Neural progenitor cell (in vitro differentiated cells): ENCODE results near the gene GNB3. TPM values are rescaled to one million over a fixed set of nuclear protein-coding genes. Genes with fewer than 3 reads are reported as not detected.
A peak's percentile ranks its signal among the peaks of the same experiment; 100 is the strongest.
"Not testable (repeated sequence)": the region's sequence is repeated elsewhere in the genome, so short reads cannot be mapped to it uniquely, and the experiment has no call there.

Experiments used
- DNase-seq: peaks from one replicate; pipeline ENCODE4 v3.0.0-alpha.2; 2016; ENCODE audit warnings: low spot score
- H2AFZ ChIP-seq: fragments of 200-600 bp; sonication (generic); replicated peaks from 2 replicates; pipeline ENCODE4 v1.6.1; 2016; ENCODE audit warnings: antibody characterized with exemption
- H3F3A ChIP-seq: fragments of 200-600 bp; sonication (generic); 2 replicates; pipeline ENCODE4 v1.6.1; 2016; ENCODE audit warnings: antibody characterized with exemption, low read depth
- H3K27ac ChIP-seq: fragments of 200-600 bp; sonication (generic); 2 replicates; pipeline ENCODE4 v1.5.1; 2016; ENCODE audit warnings: mild to moderate bottlenecking
- H3K27me3 ChIP-seq: fragments of 200-600 bp; sonication (generic); 2 replicates; pipeline ENCODE4 v1.6.1; 2016; ENCODE audit warnings: mild to moderate bottlenecking, moderate library complexity
- H3K36me3 ChIP-seq: fragments of 200-600 bp; sonication (generic); 2 replicates; pipeline ENCODE4 v1.5.1; 2016
- H3K4me1 ChIP-seq: fragments of 200-600 bp; sonication (generic); 2 replicates; pipeline ENCODE4 v1.6.1; 2016; ENCODE audit warnings: mixed run types
- H3K4me2 ChIP-seq: fragments of 200-600 bp; sonication (generic); 2 replicates; pipeline ENCODE4 v1.6.1; 2016
- H3K4me3 ChIP-seq: fragments of 200-600 bp; sonication (generic); 2 replicates; pipeline ENCODE4 v1.5.1; 2016
- H3K79me2 ChIP-seq: fragments of 200-600 bp; sonication (generic); 2 replicates; pipeline ENCODE4 v1.6.1; 2016; ENCODE audit warnings: low read depth
- H3K9ac ChIP-seq: fragments of 200-600 bp; sonication (generic); 2 replicates; pipeline ENCODE4 v1.6.1; 2016
- H3K9me3 ChIP-seq: fragments of 200-600 bp; sonication (generic); 2 replicates; pipeline ENCODE4 v1.5.1; 2016; ENCODE audit warnings: low read depth
- H4K20me1 ChIP-seq: fragments of 200-600 bp; sonication (generic); 2 replicates; pipeline ENCODE4 v1.6.1; 2016; ENCODE audit warnings: low read depth
- H3K27ac Mint-ChIP-seq: 3 replicates; pipeline ENCODE4 v1.8.0; 2021; ENCODE audit warnings: mixed read lengths
- H3K27me3 Mint-ChIP-seq: 2 replicates; pipeline ENCODE4 v1.8.0; 2022; ENCODE audit warnings: low read depth, mild to moderate bottlenecking, inconsistent platforms, moderate library complexity, mixed read lengths; ENCODE audit not compliant: insufficient read depth
- H3K36me3 Mint-ChIP-seq: 3 replicates; pipeline ENCODE4 v1.8.0; 2021; ENCODE audit warnings: mixed read lengths
- H3K4me1 Mint-ChIP-seq: 3 replicates; pipeline ENCODE4 v1.8.0; 2021; ENCODE audit warnings: mixed read lengths
- H3K4me3 Mint-ChIP-seq: 3 replicates; pipeline ENCODE4 v1.8.0; 2021; ENCODE audit warnings: mild to moderate bottlenecking, moderate library complexity, mixed read lengths
- H3K9me3 Mint-ChIP-seq: 3 replicates; pipeline ENCODE4 v1.8.0; 2020; ENCODE audit warnings: mixed read lengths
- CTCF ChIP-seq: fragments of 200-600 bp; sonication (generic); IDR thresholded peaks from 2 replicates; pipeline ENCODE4 v1.5.1; 2017; ENCODE audit warnings: antibody characterized with exemption, mild to moderate bottlenecking
- EZH2 ChIP-seq: fragments of 200-600 bp; sonication (generic); IDR thresholded peaks from 2 replicates; pipeline ENCODE4 v1.6.1; 2017; ENCODE audit warnings: antibody characterized with exemption, mild to moderate bottlenecking, moderate library complexity
- EZH2phosphoT487 ChIP-seq: fragments of 200-600 bp; sonication (generic); IDR thresholded peaks from 2 replicates; pipeline ENCODE4 v1.6.1; 2017; ENCODE audit warnings: antibody characterized with exemption
- total RNA-seq: library from RNA; depleted of rRNA; stranded (reverse); fragments of >200 nt; gene quantifications from 2 replicates; pipeline ENCODE4 v1.2.3, GENCODE V29; 2015; ENCODE audit warnings: low replicate concordance

The GNB3 gene
- total RNA-seq, 1 donor from 2014 or later = 2.7 TPM

- H3K9me3 Mint-ChIP-seq = no peaks in the 10 kb centered on the region
- H3K4me1 ChIP-seq = peaks cover 13% of the 10 kb centered on the region
- H3K27ac Mint-ChIP-seq = no peak overlapping the region
- peak overlapping the region; percentile 62 for H3K9ac ChIP-seq
- H3F3A ChIP-seq = peaks cover 63% of the 10 kb centered on the region
- peaks cover 51% of the 10 kb centered on the region for H3K79me2 ChIP-seq
- H3K4me3 Mint-ChIP-seq = peak overlapping the region; percentile 91
- H4K20me1 ChIP-seq = peaks cover 51% of the 10 kb centered on the region
- H3K36me3 Mint-ChIP-seq = peaks cover 29% of the 10 kb centered on the region
- H3K27ac ChIP-seq = peak overlapping the region; percentile 46
- H3K36me3 ChIP-seq = no peaks in the 10 kb centered on the region
- peak; percentile 95 for DNase-seq
- no peaks in the 10 kb centered on the region for H3K9me3 ChIP-seq
- no peak for TF ChIP-seq EZH2phosphoT487
- peak; percentile 93 for TF ChIP-seq CTCF
- H3K4me3 ChIP-seq = peak overlapping the region; percentile 81
- H3K4me1 Mint-ChIP-seq = peaks cover 39% of the 10 kb centered on the region
- no peaks in the 10 kb centered on the region for H3K27me3 ChIP-seq
- peaks cover 17% of the 10 kb centered on the region for H3K27me3 Mint-ChIP-seq
- peak overlapping the region; percentile 99 for H3K4me2 ChIP-seq
- H2AFZ ChIP-seq = no peak overlapping the region
Measured at GRCh38 chr12:6872073-6873048, 31.6 kb downstream of the GNB3 start.

- H3K27me3 ChIP-seq = no peaks in the 10 kb centered on the region
- peaks cover 41% of the 10 kb centered on the region for H3K79me2 ChIP-seq
- H4K20me1 ChIP-seq = peaks cover 42% of the 10 kb centered on the region
- H3K4me3 ChIP-seq = peak within 1 kb of the TSS; percentile 81
- H3K9me3 ChIP-seq = no peaks in the 10 kb centered on the region
- DNase-seq = peak; percentile 100
- Mint-ChIP-seq H3K4me3 (peak within 1 kb of the TSS; percentile 91), H3K27ac (peak within 1 kb of the TSS; percentile 23), H3K9me3 (no peaks in the 10 kb centered on the region), H3K27me3 (peaks cover 16% of the 10 kb centered on the region), H3K4me1 (peaks cover 38% of the 10 kb centered on the region), H3K36me3 (peaks cover 29% of the 10 kb centered on the region)
- peak within 1 kb of the TSS; percentile 46 for H3K27ac ChIP-seq
- H2AFZ ChIP-seq = peak within 1 kb of the TSS; percentile 38
- peak within 1 kb of the TSS; percentile 62 for H3K9ac ChIP-seq
- peaks cover 55% of the 10 kb centered on the region for H3F3A ChIP-seq
- TF ChIP-seq CTCF (no peak), EZH2 (peak; percentile 28)
- H3K36me3 ChIP-seq = no peaks in the 10 kb centered on the region
- H3K4me2 ChIP-seq = peak within 1 kb of the TSS; percentile 99
- H3K4me1 ChIP-seq = peaks cover 13% of the 10 kb centered on the region
Measured at GRCh38 chr12:6873094-6874014, 32.6 kb downstream of the GNB3 start, which contains the start of gene SPSB2. Gene SPSB2 (minus strand): TSS chr12:6873303. CDS start chr12:6872901, 402 bp downstream.

- not testable (repeated sequence) for H3K27me3 ChIP-seq, H3K36me3 ChIP-seq, H3K9me3 Mint-ChIP-seq, H3K9me3 ChIP-seq, DNase-seq, H3K27ac ChIP-seq, H3K9ac ChIP-seq
- Histone ChIP-seq H2AFZ (peak overlapping the region; percentile 38), H3K4me1 (peaks cover 11% of the 10 kb centered on the region), H3K79me2 (peaks cover 35% of the 10 kb centered on the region), H3K4me2 (peak overlapping the region; percentile 75), H3F3A (peaks cover 49% of the 10 kb centered on the region), H3K4me3 (peak overlapping the region; percentile 81), H4K20me1 (peaks cover 36% of the 10 kb centered on the region)
- peak overlapping the region; percentile 23 for H3K27ac Mint-ChIP-seq
- peak overlapping the region; percentile 88 for H3K4me3 Mint-ChIP-seq
- H3K27me3 Mint-ChIP-seq = peaks cover 11% of the 10 kb centered on the region
- peaks cover 27% of the 10 kb centered on the region for H3K36me3 Mint-ChIP-seq
- H3K4me1 Mint-ChIP-seq = peaks cover 32% of the 10 kb centered on the region
Measured at GRCh38 chr12:6874015-6874368, 33.3 kb downstream of the GNB3 start.

GRCh38 chr12:6879824-6880223, 39.1 kb downstream of the GNB3 start:
- H3K27ac ChIP-seq, H3K4me1 Mint-ChIP-seq, H3K27ac Mint-ChIP-seq, H3K9ac ChIP-seq, H3K4me2 ChIP-seq, H3F3A ChIP-seq, H3K9me3 Mint-ChIP-seq, H2AFZ ChIP-seq, H3K4me3 Mint-ChIP-seq, H3K27me3 ChIP-seq, H4K20me1 ChIP-seq, H3K9me3 ChIP-seq, H3K4me1 ChIP-seq, H3K79me2 ChIP-seq, H3K27me3 Mint-ChIP-seq, H3K4me3 ChIP-seq, DNase-seq, H3K36me3 ChIP-seq: not testable (repeated sequence)
- peaks cover 11% of the 10 kb centered on the region for H3K36me3 Mint-ChIP-seq
